CD8-positive, alpha-beta memory T cell (primary cell): ENCODE results near the gene ATF6. TPM values are rescaled to one million over a fixed set of nuclear protein-coding genes. Genes with fewer than 3 reads are reported as not detected.

Source experiments
- CTCF ChIA-PET: fragments of 350-600 bp; sonication (Branson Sonifier 250); formaldehyde crosslinking; loops from one replicate; lab custom pipeline; 2021; ENCODE audit warnings: antibody characterized with exemption; lab: Charles Lee
- POLR2A ChIA-PET: fragments of 350-600 bp; sonication (Branson Sonifier 250); formaldehyde crosslinking; loops from one replicate; lab custom pipeline; 2021; ENCODE audit warnings: antibody characterized with exemption; lab: Charles Lee
- DNase-seq, 5 donors: peaks; one replicate each; pipeline versions ENCODE4 v3.0.0 to v3.0.0-alpha.2; 2020 to 2022; ENCODE audit warnings: mixed read lengths in 1 of 5
- H3K27ac ChIP-seq: one replicate; pipeline ENCODE4 v1.7.0; 2013; ENCODE audit warnings: low read depth, mild to moderate bottlenecking, low read length, moderate library complexity
- H3K27me3 ChIP-seq: 2 replicates; pipeline ENCODE4 v1.7.0; 2013; ENCODE audit warnings: low read length, mild to moderate bottlenecking; ENCODE audit not compliant: insufficient read depth, poor library complexity, severe bottlenecking
- H3K36me3 ChIP-seq: 2 replicates; pipeline ENCODE4 v1.7.0; 2013; ENCODE audit warnings: mild to moderate bottlenecking, low read length, moderate library complexity; ENCODE audit not compliant: insufficient read depth
- H3K4me1 ChIP-seq: 2 replicates; pipeline ENCODE4 v1.7.0; 2013; ENCODE audit warnings: mild to moderate bottlenecking, low read length, moderate library complexity; ENCODE audit not compliant: insufficient read depth
- H3K4me3 ChIP-seq: 2 replicates; pipeline ENCODE4 v1.7.0; 2013; ENCODE audit warnings: mild to moderate bottlenecking, low read length
- H3K9me3 ChIP-seq: 2 replicates; pipeline ENCODE4 v1.7.0; 2013; ENCODE audit warnings: mild to moderate bottlenecking, low read length
- H3K27ac Mint-ChIP-seq, 8 donors: one replicate each; pipeline ENCODE4 v1.8.0; 2020 to 2021; ENCODE audit warnings: mixed read lengths in 8 of 8, mild to moderate bottlenecking in 6 of 8, inconsistent platforms in 3 of 8, moderate library complexity in 3 of 8
- H3K27me3 Mint-ChIP-seq, 2 donors: one replicate each; pipeline ENCODE4 v1.8.0; 2020 to 2021; ENCODE audit warnings: mixed read lengths in 2 of 2, mild to moderate bottlenecking in 1 of 2, moderate library complexity in 1 of 2
- H3K36me3 Mint-ChIP-seq, 3 donors: one replicate each; pipeline ENCODE4 v1.8.0; 2020 to 2021; ENCODE audit warnings: mixed read lengths in 3 of 3, inconsistent platforms in 1 of 3, mild to moderate bottlenecking in 1 of 3
- H3K4me1 Mint-ChIP-seq, 3 donors: one replicate each; pipeline ENCODE4 v1.8.0; 2020 to 2021; ENCODE audit warnings: mixed read lengths in 3 of 3, inconsistent platforms in 1 of 3, mild to moderate bottlenecking in 1 of 3
- H3K4me3 Mint-ChIP-seq, 7 donors: one replicate each; pipeline ENCODE4 v1.8.0; 2020 to 2021; ENCODE audit warnings: mixed read lengths in 7 of 7, mild to moderate bottlenecking in 6 of 7, moderate library complexity in 4 of 7, inconsistent platforms in 2 of 7
- H3K9me3 Mint-ChIP-seq, 5 donors: one replicate each; pipeline ENCODE4 v1.8.0; 2020 to 2022; ENCODE audit warnings: mixed read lengths in 5 of 5, mild to moderate bottlenecking in 3 of 5, moderate library complexity in 2 of 5, inconsistent platforms in 1 of 5
- polyA plus RNA-seq: library from polyadenylated mRNA; unstranded; fragments of 300-500 nt; fragmentation: Illumina TruSeq; gene quantifications from one replicate; pipeline ENCODE4 v1.2.3, GENCODE V29; 2021
- total RNA-seq, 2 experiments: library from RNA; stranded (reverse); gene quantifications; one replicate each; pipeline ENCODE4 v1.2.3, GENCODE V29; 2021

Gene ATF6
- total and polyA plus RNA-seq, 3 experiments from 2014 or later, result 14.7 to 22.8 (median 22.4) TPM

GRCh38 chr1:161993576-161993975 lies 227.5 kb downstream of the ATF6 start:
- Histone ChIP-seq H3K4me1 (no peaks in the 10 kb centered on the region), H3K27ac (no peak overlapping the region), H3K27me3 (no peaks in the 10 kb centered on the region), H3K4me3 (no peak overlapping the region), H3K9me3 (no peaks in the 10 kb centered on the region), H3K36me3 (no peaks in the 10 kb centered on the region)
- peaks cover 0 to 3% (median 0%) of the 10 kb centered on the region in 3 donors for H3K36me3 Mint-ChIP-seq
- H3K4me1 Mint-ChIP-seq, result no peaks in the 10 kb centered on the region
- no peak overlapping the region for H3K4me3 Mint-ChIP-seq
- H3K27ac Mint-ChIP-seq, result no peak overlapping the region
- POLR2A ChIA-PET, result no interaction called here
- peaks cover 18 to 26% of the 10 kb centered on the region in 2 donors for H3K27me3 Mint-ChIP-seq
- peaks cover 0 to 1% (median 0%) of the 10 kb centered on the region in 5 donors for H3K9me3 Mint-ChIP-seq
- CTCF ChIA-PET, result no interaction called here
- DNase-seq, result no peak

GRCh38 chr1:161994175-161994668 lies 228.1 kb downstream of the ATF6 start:
- no peaks in the 10 kb centered on the region for H3K27me3 ChIP-seq
- H3K9me3 Mint-ChIP-seq, result no peaks in the 10 kb centered on the region
- H3K4me1 Mint-ChIP-seq, result no peaks in the 10 kb centered on the region
- no peaks in the 10 kb centered on the region for H3K36me3 ChIP-seq
- H3K27ac ChIP-seq, result no peak overlapping the region
- H3K27me3 Mint-ChIP-seq, result peaks cover 12 to 20% of the 10 kb centered on the region in 2 donors
- no peaks in the 10 kb centered on the region for H3K9me3 ChIP-seq
- POLR2A ChIA-PET, result no interaction called here
- no peak overlapping the region for H3K27ac Mint-ChIP-seq
- H3K36me3 Mint-ChIP-seq, result peaks cover 0 to 3% (median 0%) of the 10 kb centered on the region in 3 donors
- no peak overlapping the region for H3K4me3 ChIP-seq
- no peak for DNase-seq
- no peaks in the 10 kb centered on the region for H3K4me1 ChIP-seq
- H3K4me3 Mint-ChIP-seq, result no peak overlapping the region
- CTCF ChIA-PET, result no interaction called here

- H3K4me3 ChIP-seq, result no peak overlapping the region
- POLR2A ChIA-PET, result no interaction called here
- no peak overlapping the region for H3K27ac Mint-ChIP-seq
- peaks cover 4 to 17% of the 10 kb centered on the region in 2 donors for H3K27me3 Mint-ChIP-seq
- CTCF ChIA-PET, result no interaction called here
- no peaks in the 10 kb centered on the region for H3K9me3 Mint-ChIP-seq
- no peaks in the 10 kb centered on the region for H3K36me3 ChIP-seq
- H3K36me3 Mint-ChIP-seq, result peaks cover 0 to 3% (median 0%) of the 10 kb centered on the region in 3 donors
- H3K27ac ChIP-seq, result no peak overlapping the region
- H3K4me1 ChIP-seq, result no peaks in the 10 kb centered on the region
- H3K4me1 Mint-ChIP-seq, result no peaks in the 10 kb centered on the region
- H3K4me3 Mint-ChIP-seq, result peak overlapping the region in 1 of 7 donors; percentile 7
- DNase-seq, result no peak
- H3K9me3 ChIP-seq, result no peaks in the 10 kb centered on the region
- H3K27me3 ChIP-seq, result peaks cover 3% of the 10 kb centered on the region
Measured at GRCh38 chr1:161997152-161997551, 231.0 kb downstream of the ATF6 start.

- H3K36me3 Mint-ChIP-seq, result no peaks in the 10 kb centered on the region
- H3K27ac ChIP-seq, result no peak overlapping the region
- no peak for DNase-seq
- H3K4me1 Mint-ChIP-seq, result no peaks in the 10 kb centered on the region
- peaks cover 8 to 10% of the 10 kb centered on the region in 2 donors for H3K27me3 Mint-ChIP-seq
- no peaks in the 10 kb centered on the region for H3K9me3 Mint-ChIP-seq
- H3K9me3 ChIP-seq, result no peaks in the 10 kb centered on the region
- H3K4me3 ChIP-seq, result no peak overlapping the region
- no peak overlapping the region for H3K27ac Mint-ChIP-seq
- ChIA-PET POLR2A (no interaction called here), CTCF (no interaction called here)
- H3K36me3 ChIP-seq, result no peaks in the 10 kb centered on the region
- H3K4me1 ChIP-seq, result no peaks in the 10 kb centered on the region
- H3K27me3 ChIP-seq, result peaks cover 3% of the 10 kb centered on the region
- H3K4me3 Mint-ChIP-seq, result no peak overlapping the region
Measured at GRCh38 chr1:161998811-161999210, 232.7 kb downstream of the ATF6 start.

- Mint-ChIP-seq H3K27ac (no peak overlapping the region), H3K27me3 (peaks cover 6 to 13% of the 10 kb centered on the region in 2 donors), H3K4me1 (no peaks in the 10 kb centered on the region), H3K4me3 (no peak overlapping the region), H3K36me3 (no peaks in the 10 kb centered on the region), H3K9me3 (no peaks in the 10 kb centered on the region)
- Histone ChIP-seq H3K27ac (no peak overlapping the region), H3K4me3 (no peak overlapping the region), H3K27me3 (peaks cover 3% of the 10 kb centered on the region), H3K9me3 (no peaks in the 10 kb centered on the region), H3K36me3 (no peaks in the 10 kb centered on the region), H3K4me1 (no peaks in the 10 kb centered on the region)
- ChIA-PET POLR2A (no interaction called here), CTCF (no interaction called here)
- DNase-seq, result no peak
Measured at GRCh38 chr1:161999301-162000052, 233.4 kb downstream of the ATF6 start.

GRCh38 chr1:162000053-162000420 lies 233.9 kb downstream of the ATF6 start:
- CTCF ChIA-PET, result no interaction called here

GRCh38 chr1:162003061-162003829 lies 237.1 kb downstream of the ATF6 start:
- H3K4me3 ChIP-seq, result no peak overlapping the region
- Mint-ChIP-seq H3K27ac (no peak overlapping the region), H3K9me3 (no peaks in the 10 kb centered on the region), H3K4me3 (no peak overlapping the region), H3K36me3 (no peaks in the 10 kb centered on the region), H3K4me1 (no peaks in the 10 kb centered on the region), H3K27me3 (peaks cover 8 to 35% of the 10 kb centered on the region in 2 donors)
- ChIA-PET CTCF (no interaction called here), POLR2A (no interaction called here)
- no peak overlapping the region for H3K27ac ChIP-seq
- no peak for DNase-seq
- H3K4me1 ChIP-seq, result no peaks in the 10 kb centered on the region
- H3K36me3 ChIP-seq, result no peaks in the 10 kb centered on the region
- H3K9me3 ChIP-seq, result no peaks in the 10 kb centered on the region
- H3K27me3 ChIP-seq, result peaks cover 3% of the 10 kb centered on the region

More at GRCh38 chr1:162000053-162000420, 233.9 kb downstream of the ATF6 start:
- H3K36me3 Mint-ChIP-seq, result no peaks in the 10 kb centered on the region
- no peaks in the 10 kb centered on the region for H3K4me1 ChIP-seq
- H3K27ac ChIP-seq, result no peak overlapping the region
- H3K27ac Mint-ChIP-seq, result no peak overlapping the region
- POLR2A ChIA-PET, result no interaction called here
- no peaks in the 10 kb centered on the region for H3K9me3 Mint-ChIP-seq
- no peaks in the 10 kb centered on the region for H3K9me3 ChIP-seq
- peaks cover 9 to 16% of the 10 kb centered on the region in 2 donors for H3K27me3 Mint-ChIP-seq
- H3K27me3 ChIP-seq, result peaks cover 3% of the 10 kb centered on the region
- H3K4me3 ChIP-seq, result no peak overlapping the region
- H3K36me3 ChIP-seq, result no peaks in the 10 kb centered on the region
- no peaks in the 10 kb centered on the region for H3K4me1 Mint-ChIP-seq
- no peak for DNase-seq
- no peak overlapping the region for H3K4me3 Mint-ChIP-seq

- Mint-ChIP-seq H3K27me3 (peaks cover 10 to 36% of the 10 kb centered on the region in 2 donors), H3K9me3 (no peaks in the 10 kb centered on the region), H3K4me3 (no peak overlapping the region), H3K4me1 (no peaks in the 10 kb centered on the region), H3K27ac (no peak overlapping the region), H3K36me3 (no peaks in the 10 kb centered on the region)
- H3K9me3 ChIP-seq, result no peaks in the 10 kb centered on the region
- ChIA-PET CTCF (no interaction called here), POLR2A (no interaction called here)
- no peaks in the 10 kb centered on the region for H3K36me3 ChIP-seq
- H3K27me3 ChIP-seq, result peaks cover 3% of the 10 kb centered on the region
- H3K27ac ChIP-seq, result no peak overlapping the region
- no peaks in the 10 kb centered on the region for H3K4me1 ChIP-seq
- no peak overlapping the region for H3K4me3 ChIP-seq
- no peak for DNase-seq
Measured at GRCh38 chr1:162003830-162004215, 237.7 kb downstream of the ATF6 start.
